Activated CD4-positive, alpha-beta memory T cell treated with anti-CD3 and anti-CD28 coated beads for 36 hours (primary cell): ENCODE measurements around the gene LHX8. TPM values are rescaled to one million over a fixed set of nuclear protein-coding genes. Genes with fewer than 3 reads are reported as not detected.
"Not testable (repeated sequence)": the region's sequence is repeated elsewhere in the genome, so short reads cannot be mapped to it uniquely, and the experiment has no call there.

Experiments
- CTCF ChIA-PET: fragments of 350-600 bp; sonication (Branson Sonifier 250); formaldehyde crosslinking; loops from one replicate; lab custom pipeline; 2021; ENCODE audit warnings: antibody characterized with exemption, inconsistent platforms; lab: Charles Lee
- POLR2A ChIA-PET: fragments of 350-600 bp; sonication (Branson Sonifier 250); formaldehyde crosslinking; loops from one replicate; lab custom pipeline; 2021; ENCODE audit warnings: antibody characterized with exemption; lab: Charles Lee
- DNase-seq: peaks from one replicate; pipeline ENCODE4 v3.0.0-alpha.2; 2020
- H3K27ac Mint-ChIP-seq: one replicate; pipeline ENCODE4 v1.8.0; 2021; ENCODE audit warnings: mixed read lengths
- H3K27me3 Mint-ChIP-seq: one replicate; pipeline ENCODE4 v1.8.0; 2021; ENCODE audit warnings: mixed read lengths
- H3K36me3 Mint-ChIP-seq: one replicate; pipeline ENCODE4 v1.8.0; 2021; ENCODE audit warnings: mixed read lengths
- H3K4me1 Mint-ChIP-seq: one replicate; pipeline ENCODE4 v1.8.0; 2021; ENCODE audit warnings: low read depth, mixed read lengths
- H3K4me3 Mint-ChIP-seq: one replicate; pipeline ENCODE4 v1.8.0; 2021; ENCODE audit warnings: mild to moderate bottlenecking, mixed read lengths
- H3K9me3 Mint-ChIP-seq: one replicate; pipeline ENCODE4 v1.8.0; 2021; ENCODE audit warnings: mixed read lengths
- intact Hi-C: fragments of 100-400 bp; cut with micrococcal nuclease; formaldehyde crosslinking; loops from one replicate; pipeline ENCODE4 v1.15.1; 2023
- total RNA-seq, 2 experiments: library from RNA; stranded (reverse); gene quantifications; one replicate each; pipeline ENCODE4 v1.2.3, GENCODE V29; 2021

LHX8 gene
- not detected for total RNA-seq

DNA sequence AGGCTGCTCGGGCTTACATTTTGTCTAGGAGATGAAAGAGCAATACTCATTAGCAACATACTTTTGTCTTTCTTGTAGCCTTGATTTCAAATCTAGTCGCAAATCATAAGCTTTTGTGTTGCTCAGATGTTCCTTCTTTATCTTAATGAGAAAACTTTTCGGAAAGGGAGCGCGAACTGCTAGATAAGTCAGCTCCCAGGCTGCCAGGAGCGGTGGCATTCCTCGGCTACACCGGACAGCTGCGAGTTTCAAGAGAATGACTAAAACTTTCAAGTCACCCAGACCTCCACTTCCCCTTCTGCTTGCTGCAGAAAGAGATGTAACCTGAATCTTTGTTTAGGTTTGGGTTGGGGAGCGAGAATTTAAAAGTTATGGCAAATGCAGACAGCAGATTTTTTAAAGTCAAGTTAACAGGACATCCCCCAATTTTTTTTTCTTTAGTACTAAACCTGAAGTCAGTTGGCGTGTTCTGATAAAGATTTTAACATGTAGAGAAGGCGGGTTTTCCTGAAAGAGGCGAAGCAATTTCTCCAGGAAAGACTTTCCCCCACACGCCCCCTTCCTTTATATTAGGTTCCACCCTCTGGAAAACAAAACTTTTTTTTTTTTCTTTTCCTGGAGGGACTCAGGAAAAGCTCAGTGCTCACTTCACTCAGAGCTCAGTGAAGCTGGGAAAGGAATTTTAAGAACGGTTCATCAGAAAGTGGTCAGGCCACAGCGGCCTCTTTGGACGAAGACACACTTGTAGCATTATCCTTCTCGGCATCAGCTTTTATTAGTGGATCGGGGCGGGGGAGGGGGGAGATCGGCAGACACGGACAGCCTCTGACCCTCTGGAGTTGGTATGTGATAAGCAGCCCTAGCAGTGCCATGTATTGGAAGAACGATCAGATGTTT lies at the start of gene LHX8:
TSS of gene LHX8 (plus strand) at position 639 of the 897 bp plus-strand sequence. CDS start 2,227 bp downstream, outside the sequence.
- CTCF ChIA-PET = interaction anchor here (1.2 kb wide), 1 partner anchor 18 kb away, joined by 3 read pairs; no protein-coding TSS in a partner anchor
- POLR2A ChIA-PET = no interaction called here
- peak within 1 kb of the TSS; percentile 65 for H3K4me3 Mint-ChIP-seq
- intact Hi-C loops = loop anchor here (5.0 kb wide), 1 partner anchor 362 kb away; no protein-coding TSS in a partner anchor
- H3K4me1 Mint-ChIP-seq = peaks cover 22% of the 10 kb centered on the region
- no peak for DNase-seq
- peaks cover 2% of the 10 kb centered on the region for H3K36me3 Mint-ChIP-seq
- no peaks in the 10 kb centered on the region for H3K9me3 Mint-ChIP-seq
- no peak within 1 kb of the TSS for H3K27ac Mint-ChIP-seq
- H3K27me3 Mint-ChIP-seq = peaks cover 80% of the 10 kb centered on the region

DNA sequence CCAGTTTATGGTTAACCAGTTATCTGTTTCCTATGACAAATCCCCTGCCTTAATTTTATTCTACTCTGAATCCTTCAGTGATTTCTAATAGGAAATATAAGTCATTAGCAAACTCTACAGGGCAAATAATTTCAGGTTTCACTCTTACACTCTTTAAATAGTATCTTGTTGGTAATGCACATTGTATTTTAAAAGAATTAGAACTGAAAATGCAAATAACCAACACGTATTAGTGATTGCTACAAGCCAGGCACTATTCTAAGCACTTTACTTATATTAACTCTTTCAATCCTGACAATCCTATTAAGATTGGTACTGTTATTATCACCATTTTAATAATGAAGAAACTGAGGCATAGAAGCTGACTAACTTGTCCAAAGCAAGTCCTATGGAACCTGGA lies 48.3 kb upstream of the LHX8 start:
- H3K36me3 Mint-ChIP-seq = no peaks in the 10 kb centered on the region
- CTCF ChIA-PET = no interaction called here
- intact Hi-C loops = no loop called here

DNA sequence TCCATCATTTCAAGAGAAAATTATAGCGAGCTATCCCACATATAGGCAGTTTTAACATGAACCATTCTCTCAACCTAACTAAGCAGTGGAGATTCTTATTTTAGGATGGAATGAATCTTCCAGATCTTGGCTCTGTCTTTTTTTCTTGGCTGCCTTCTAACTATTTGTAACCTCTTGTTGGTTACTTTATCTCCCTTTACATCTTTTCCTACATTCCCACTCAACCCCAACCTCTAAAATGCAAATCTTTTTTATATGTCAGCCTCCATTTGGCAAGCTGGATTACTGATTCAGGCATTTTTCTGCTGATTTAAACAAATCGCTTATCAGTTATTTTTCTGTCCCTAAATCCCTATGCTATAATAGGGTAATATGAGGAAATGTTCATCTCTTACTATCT lies 46.9 kb upstream of the LHX8 start:
- intact Hi-C loops = no loop called here
- Mint-ChIP-seq H3K36me3 (no peaks in the 10 kb centered on the region), H3K27ac (no peak overlapping the region), H3K9me3 (peaks cover 3% of the 10 kb centered on the region), H3K27me3 (no peaks in the 10 kb centered on the region), H3K4me3 (no peak overlapping the region), H3K4me1 (no peaks in the 10 kb centered on the region)
- ChIA-PET POLR2A (no interaction called here), CTCF (no interaction called here)
- DNase-seq = no peak

More for the DNA sequence above, 48.3 kb upstream of the LHX8 start:
- POLR2A ChIA-PET = no interaction called here
- H3K27ac Mint-ChIP-seq = no peak overlapping the region
- H3K4me1 Mint-ChIP-seq = no peaks in the 10 kb centered on the region
- H3K27me3 Mint-ChIP-seq = no peaks in the 10 kb centered on the region
- DNase-seq = no peak
- H3K9me3 Mint-ChIP-seq = peaks cover 3% of the 10 kb centered on the region
- H3K4me3 Mint-ChIP-seq = no peak overlapping the region

DNA sequence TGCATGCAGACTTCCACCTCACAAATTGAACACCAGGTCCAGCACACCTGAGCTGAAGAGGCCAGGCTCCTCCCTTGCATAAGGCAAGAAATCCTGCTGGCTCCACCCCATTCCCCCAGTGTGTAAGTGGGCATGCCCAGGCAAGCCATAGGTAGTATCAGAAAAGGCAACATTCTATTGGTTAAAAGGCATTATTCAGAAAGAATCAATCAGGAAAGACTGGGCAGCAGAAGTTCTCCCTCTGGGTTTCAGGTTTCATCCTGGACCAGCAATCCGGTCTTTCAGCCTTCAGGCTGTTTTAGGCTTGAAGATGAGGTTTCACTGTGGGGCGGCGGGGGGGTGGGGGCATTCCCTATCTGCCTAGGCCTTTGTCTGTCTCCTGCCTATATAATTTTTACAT lies 42.0 kb upstream of the LHX8 start:
- Mint-ChIP-seq H3K36me3 (no peaks in the 10 kb centered on the region), H3K9me3 (peaks cover 6% of the 10 kb centered on the region), H3K4me3 (no peak overlapping the region), H3K4me1 (no peaks in the 10 kb centered on the region), H3K27ac (no peak overlapping the region), H3K27me3 (no peaks in the 10 kb centered on the region)
- CTCF ChIA-PET = no interaction called here
- intact Hi-C loops = no loop called here
- no peak for DNase-seq
- POLR2A ChIA-PET = no interaction called here

DNA sequence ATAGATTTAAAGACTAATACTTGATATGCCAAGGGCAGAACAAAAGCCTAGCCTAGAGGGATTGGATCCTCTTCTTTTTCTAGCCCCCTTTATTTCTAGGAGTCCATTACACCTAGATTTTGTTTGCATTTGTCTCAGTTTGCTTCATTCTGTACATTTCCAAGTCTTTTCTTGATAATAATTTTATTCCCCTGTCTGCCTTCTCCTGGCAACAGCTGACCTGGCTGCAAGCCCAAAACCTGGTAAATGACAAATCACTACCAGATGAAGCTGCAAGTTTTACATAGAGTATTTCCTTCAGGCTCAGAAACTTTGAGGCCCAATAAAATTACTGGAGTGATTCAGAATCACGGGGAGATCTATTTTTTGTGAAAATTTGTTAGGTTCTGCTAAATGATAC lies 36.5 kb upstream of the LHX8 start:
- Mint-ChIP-seq H3K4me3 (no peak overlapping the region), H3K9me3 (peaks cover 2% of the 10 kb centered on the region), H3K27ac (no peak overlapping the region), H3K4me1 (no peaks in the 10 kb centered on the region), H3K36me3 (no peaks in the 10 kb centered on the region), H3K27me3 (no peaks in the 10 kb centered on the region)
- POLR2A ChIA-PET = no interaction called here
- intact Hi-C loops = no loop called here
- no peak for DNase-seq
- CTCF ChIA-PET = no interaction called here

DNA sequence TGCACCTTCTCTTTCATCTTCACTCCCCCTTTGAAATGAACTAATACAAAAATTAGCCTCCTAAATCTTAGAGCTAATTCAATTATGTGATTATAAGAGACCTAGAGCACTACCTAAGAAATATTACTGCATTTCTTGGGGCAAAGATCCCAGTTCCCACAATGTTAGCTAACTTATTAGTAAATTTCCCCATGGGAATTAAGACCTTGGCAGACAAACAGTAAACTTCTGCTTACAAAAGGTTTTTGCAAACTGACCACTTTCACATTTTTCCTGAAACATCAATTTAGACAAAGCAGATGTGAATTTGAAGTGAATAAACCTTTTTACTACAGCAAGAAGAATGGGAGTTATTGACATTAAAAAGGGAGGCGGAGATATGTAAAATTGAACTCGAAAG lies 34.6 kb upstream of the LHX8 start:
- CTCF ChIA-PET = no interaction called here
- H3K27me3 Mint-ChIP-seq = no peaks in the 10 kb centered on the region
- H3K36me3 Mint-ChIP-seq = no peaks in the 10 kb centered on the region
- no peaks in the 10 kb centered on the region for H3K9me3 Mint-ChIP-seq
- POLR2A ChIA-PET = no interaction called here
- intact Hi-C loops = no loop called here
- no peaks in the 10 kb centered on the region for H3K4me1 Mint-ChIP-seq
- H3K27ac Mint-ChIP-seq = no peak overlapping the region
- no peak for DNase-seq
- no peak overlapping the region for H3K4me3 Mint-ChIP-seq

DNA sequence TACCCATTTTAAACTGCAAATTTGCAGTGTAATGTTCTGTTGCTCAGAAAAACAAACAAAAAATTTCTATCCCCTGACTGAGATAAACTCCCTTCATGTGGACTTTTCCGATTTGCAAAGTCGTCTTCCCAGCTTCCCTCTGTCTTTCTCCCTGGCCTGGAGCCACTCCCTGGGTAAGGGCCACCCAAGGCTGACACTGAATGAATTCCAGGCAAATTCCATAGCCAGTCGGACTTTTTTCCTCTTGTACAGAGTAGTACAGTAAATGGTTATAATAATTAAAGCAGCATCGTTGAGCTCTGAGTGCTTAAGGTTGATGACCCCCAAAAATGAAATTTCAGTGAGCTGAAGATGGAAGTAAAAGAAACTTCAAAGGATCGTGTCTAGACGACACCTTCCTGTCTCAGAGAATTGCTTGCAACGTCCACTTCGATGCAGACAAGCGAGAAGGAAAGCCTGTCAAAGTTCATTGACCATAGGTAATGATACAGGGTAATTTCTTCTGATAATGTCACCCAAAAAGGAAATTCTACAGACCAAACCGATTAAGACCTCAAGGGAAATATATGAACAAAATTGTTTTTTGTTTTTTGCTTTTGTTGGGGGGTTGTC lies 33.6 kb upstream of the LHX8 start:
- Mint-ChIP-seq H3K4me1 (no peaks in the 10 kb centered on the region), H3K27me3 (no peaks in the 10 kb centered on the region), H3K36me3 (no peaks in the 10 kb centered on the region), H3K27ac (no peak overlapping the region), H3K4me3 (no peak overlapping the region), H3K9me3 (no peaks in the 10 kb centered on the region)
- no peak for DNase-seq
- POLR2A ChIA-PET = no interaction called here
- intact Hi-C loops = no loop called here
- CTCF ChIA-PET = no interaction called here

DNA sequence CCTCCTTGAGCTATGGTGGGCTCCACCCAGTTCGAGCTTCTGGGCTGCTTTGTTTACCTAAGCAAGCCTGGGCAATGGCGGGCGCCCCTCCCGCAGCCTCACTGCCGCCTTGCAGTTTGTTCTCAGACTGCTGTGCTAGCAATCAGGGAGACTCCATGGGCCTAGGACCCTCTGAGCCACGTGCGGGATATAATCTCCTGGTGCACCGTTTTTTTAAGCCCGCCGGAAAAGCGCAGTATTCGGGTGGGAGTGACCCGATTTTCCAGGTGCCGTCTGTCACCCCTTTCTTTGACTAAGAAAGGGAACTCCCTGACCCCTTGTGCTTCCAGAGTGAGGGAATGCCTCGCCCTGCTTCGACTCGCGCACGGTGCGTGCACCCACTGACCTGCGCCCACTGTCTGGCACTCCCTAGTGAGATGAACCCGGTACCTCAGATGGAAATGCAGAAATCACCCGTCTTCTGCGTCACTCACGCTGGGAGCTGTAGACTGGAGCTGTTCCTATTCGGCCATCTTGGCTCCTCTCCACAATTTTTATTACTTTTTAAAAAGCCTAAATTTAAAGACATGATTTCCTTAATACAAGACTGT lies 21.7 kb upstream of the LHX8 start:
- H3K27ac Mint-ChIP-seq, CTCF ChIA-PET, H3K36me3 Mint-ChIP-seq, H3K4me3 Mint-ChIP-seq, DNase-seq, POLR2A ChIA-PET, H3K9me3 Mint-ChIP-seq, intact Hi-C loops, H3K27me3 Mint-ChIP-seq, H3K4me1 Mint-ChIP-seq: not testable (repeated sequence)

DNA sequence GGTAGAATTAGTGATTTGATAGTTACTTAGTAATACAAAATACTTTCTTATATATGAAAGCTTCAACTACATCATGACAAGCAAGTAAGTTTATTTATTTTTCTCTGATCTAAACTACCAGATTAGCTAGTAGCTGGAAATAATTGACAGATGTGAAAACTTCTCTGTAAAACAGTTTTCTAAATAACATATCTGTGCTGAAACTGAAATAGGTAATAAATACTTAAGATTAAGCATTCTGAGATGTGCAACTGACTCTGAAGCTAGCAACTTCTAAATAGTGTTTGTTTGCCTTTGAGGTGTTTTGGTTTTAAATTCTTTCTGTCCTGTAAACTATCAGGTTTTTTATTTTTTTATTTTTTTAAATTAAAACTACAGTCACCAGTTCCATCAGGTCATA lies 18.5 kb upstream of the LHX8 start:
- Mint-ChIP-seq H3K9me3 (no peaks in the 10 kb centered on the region), H3K27me3 (no peaks in the 10 kb centered on the region), H3K4me3 (no peak overlapping the region), H3K4me1 (no peaks in the 10 kb centered on the region), H3K36me3 (no peaks in the 10 kb centered on the region), H3K27ac (no peak overlapping the region)
- DNase-seq = no peak
- CTCF ChIA-PET = no interaction called here
- POLR2A ChIA-PET = no interaction called here
- intact Hi-C loops = no loop called here

DNA sequence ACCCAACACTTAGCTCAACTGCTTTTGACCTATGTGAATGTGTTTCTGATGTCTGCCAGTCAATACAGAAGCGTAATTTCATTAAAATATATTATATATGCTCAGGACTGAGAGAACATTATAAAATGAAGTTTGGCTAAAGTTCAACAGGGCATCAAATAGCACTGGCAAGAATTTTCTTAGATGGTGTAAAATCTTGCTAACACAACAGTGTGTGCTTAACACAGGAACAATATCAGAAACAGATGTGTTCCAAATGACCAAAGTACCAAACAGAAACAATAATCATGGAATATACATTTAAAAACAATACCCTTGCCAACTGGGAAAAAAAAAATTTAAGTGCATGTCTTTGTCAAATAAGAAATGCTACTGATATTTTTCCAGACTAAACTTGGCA lies 10.4 kb upstream of the LHX8 start:
- Mint-ChIP-seq H3K36me3 (peaks cover 10% of the 10 kb centered on the region), H3K4me3 (no peak overlapping the region), H3K27me3 (peaks cover 28% of the 10 kb centered on the region), H3K4me1 (no peaks in the 10 kb centered on the region), H3K9me3 (no peaks in the 10 kb centered on the region), H3K27ac (no peak overlapping the region)
- ChIA-PET POLR2A (no interaction called here), CTCF (no interaction called here)
- DNase-seq = no peak
- intact Hi-C loops = no loop called here

DNA sequence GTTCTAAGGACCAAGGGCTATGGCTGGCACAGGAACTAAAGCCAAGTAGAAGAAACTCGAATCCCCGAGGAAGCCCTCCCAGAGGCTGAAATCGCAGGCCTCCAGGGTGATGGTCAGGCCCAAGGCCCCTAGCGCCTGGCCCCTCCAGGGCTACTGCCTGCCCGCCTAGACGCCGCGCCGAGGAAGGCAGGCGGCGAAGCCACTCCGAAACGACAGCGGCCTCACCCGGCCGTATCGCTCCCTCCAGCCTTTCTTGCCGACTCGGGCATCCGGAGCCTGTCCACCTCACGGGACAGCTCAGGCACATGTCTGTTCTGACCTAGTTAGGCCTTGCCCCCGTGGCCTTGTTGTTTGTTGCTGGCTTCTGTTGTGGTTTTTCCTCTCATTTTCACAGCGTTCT lies 9.7 kb upstream of the LHX8 start:
- CTCF ChIA-PET = no interaction called here
- DNase-seq = no peak
- H3K27ac Mint-ChIP-seq = no peak overlapping the region
- no peak overlapping the region for H3K4me3 Mint-ChIP-seq
- H3K36me3 Mint-ChIP-seq = peaks cover 10% of the 10 kb centered on the region
- no peaks in the 10 kb centered on the region for H3K9me3 Mint-ChIP-seq
- POLR2A ChIA-PET = no interaction called here
- intact Hi-C loops = no loop called here
- peaks cover 34% of the 10 kb centered on the region for H3K27me3 Mint-ChIP-seq
- H3K4me1 Mint-ChIP-seq = no peaks in the 10 kb centered on the region

DNA sequence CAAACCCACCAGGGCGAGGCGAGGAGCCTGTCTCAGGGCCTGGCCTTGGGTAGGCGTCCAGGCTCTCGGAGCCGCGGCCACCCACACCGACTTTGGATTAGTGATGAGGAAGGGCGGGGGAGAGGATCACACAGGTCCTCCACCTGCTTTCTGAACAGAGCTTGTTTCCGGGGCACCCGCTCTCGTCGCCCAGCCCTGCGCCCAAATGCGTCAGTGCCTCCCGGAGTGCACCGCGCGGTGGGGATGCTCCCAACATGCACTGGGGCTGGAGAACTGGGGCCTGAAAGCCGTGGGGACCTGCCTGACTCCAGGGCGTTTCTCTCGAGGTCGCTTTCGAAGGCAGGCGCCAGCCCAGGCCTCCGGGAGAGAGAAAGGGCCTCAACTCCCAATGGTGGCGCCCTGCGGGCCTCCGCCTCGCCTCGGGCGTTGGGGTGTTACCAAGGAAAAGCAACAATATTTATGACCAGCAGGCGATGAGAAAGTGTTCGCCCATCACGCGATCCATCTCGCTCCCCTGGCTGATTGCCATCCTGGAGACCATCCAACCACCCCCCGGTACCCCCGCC lies 8.9 kb upstream of the LHX8 start:
- DNase-seq = no peak
- H3K36me3 Mint-ChIP-seq = peaks cover 10% of the 10 kb centered on the region
- no peaks in the 10 kb centered on the region for H3K9me3 Mint-ChIP-seq
- peaks cover 40% of the 10 kb centered on the region for H3K27me3 Mint-ChIP-seq
- CTCF ChIA-PET = no interaction called here
- intact Hi-C loops = no loop called here
- H3K4me3 Mint-ChIP-seq = no peak overlapping the region
- no peaks in the 10 kb centered on the region for H3K4me1 Mint-ChIP-seq
- H3K27ac Mint-ChIP-seq = no peak overlapping the region
- POLR2A ChIA-PET = no interaction called here
